Uterus (tissue), 2 donors: ENCODE data around the gene TPM2.

Experiments
- POLR2A ChIP-seq, 2 donors: fragments of 450-650 bp; IDR thresholded peaks; one replicate each; pipeline ENCODE4 v1.6.1; 2016; ENCODE audit warnings: antibody characterized with exemption in 2 of 2, mild to moderate bottlenecking in 1 of 2, moderate library complexity in 1 of 2
- TF ChIP-seq, protein P1 (sequence below), 4 experiments: fragments of 200-600 bp in 2 of 4; fragments of 450-650 bp in 2 of 4; sonication (generic) in 2 of 4; IDR thresholded peaks; one replicate each; pipeline ENCODE4 v1.5.1; 2016 to 2019; ENCODE audit warnings: antibody characterized with exemption in 4 of 4, mild to moderate bottlenecking in 2 of 4, moderate library complexity in 1 of 4

DNA sequence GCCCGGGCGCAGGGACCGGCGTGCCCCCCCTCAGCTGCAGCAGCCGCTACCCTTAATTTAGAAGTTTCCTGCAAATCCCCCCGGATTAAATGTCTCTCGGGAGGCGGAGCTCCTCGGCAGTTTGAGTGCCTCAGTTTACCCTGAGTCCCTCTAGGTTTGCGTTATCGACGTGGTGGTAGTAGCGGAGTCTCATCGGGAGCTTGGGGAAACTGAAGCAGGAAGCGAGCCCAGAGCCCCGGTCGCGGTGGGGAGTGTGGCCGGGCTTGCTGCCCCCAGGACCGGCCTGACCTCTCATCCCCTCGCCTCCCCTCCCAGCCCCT, 529 bp upstream of the TPM2 start:
- TF ChIP-seq, protein P1, sequence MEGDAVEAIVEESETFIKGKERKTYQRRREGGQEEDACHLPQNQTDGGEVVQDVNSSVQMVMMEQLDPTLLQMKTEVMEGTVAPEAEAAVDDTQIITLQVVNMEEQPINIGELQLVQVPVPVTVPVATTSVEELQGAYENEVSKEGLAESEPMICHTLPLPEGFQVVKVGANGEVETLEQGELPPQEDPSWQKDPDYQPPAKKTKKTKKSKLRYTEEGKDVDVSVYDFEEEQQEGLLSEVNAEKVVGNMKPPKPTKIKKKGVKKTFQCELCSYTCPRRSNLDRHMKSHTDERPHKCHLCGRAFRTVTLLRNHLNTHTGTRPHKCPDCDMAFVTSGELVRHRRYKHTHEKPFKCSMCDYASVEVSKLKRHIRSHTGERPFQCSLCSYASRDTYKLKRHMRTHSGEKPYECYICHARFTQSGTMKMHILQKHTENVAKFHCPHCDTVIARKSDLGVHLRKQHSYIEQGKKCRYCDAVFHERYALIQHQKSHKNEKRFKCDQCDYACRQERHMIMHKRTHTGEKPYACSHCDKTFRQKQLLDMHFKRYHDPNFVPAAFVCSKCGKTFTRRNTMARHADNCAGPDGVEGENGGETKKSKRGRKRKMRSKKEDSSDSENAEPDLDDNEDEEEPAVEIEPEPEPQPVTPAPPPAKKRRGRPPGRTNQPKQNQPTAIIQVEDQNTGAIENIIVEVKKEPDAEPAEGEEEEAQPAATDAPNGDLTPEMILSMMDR (IDR thresholded peaks at IDR 0.05), result no peak
- no peak for TF ChIP-seq POLR2A (IDR thresholded peaks at IDR 0.05)
